Measurements from ENCODE around the gene MREG.

MREG gene

DNA sequence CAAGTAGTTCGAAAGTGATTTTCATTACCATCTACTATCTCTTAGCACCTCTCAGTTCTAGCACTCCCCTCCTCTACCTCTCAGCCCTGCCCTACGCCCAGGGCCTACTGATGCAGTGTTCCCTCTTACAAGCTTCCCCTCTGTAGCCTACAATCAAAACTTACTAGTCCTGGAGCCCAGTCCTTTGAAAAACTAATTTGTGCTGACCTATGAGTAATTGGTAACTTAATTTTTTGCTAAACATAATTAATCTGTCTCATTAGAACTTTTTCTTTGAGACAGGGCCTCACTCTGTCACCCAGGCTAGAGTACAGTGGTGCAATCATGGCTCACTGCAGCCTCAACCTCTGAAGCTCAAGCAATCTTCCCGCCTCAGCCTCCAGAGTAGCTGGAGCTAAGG, 44.9 kb downstream of the MREG start:
- no peak overlapping the region for H3K4me3 ChIP-seq (replicated peaks; ENCODE audit: low read depth, low read length)
- TF ChIP-seq, protein P1, sequence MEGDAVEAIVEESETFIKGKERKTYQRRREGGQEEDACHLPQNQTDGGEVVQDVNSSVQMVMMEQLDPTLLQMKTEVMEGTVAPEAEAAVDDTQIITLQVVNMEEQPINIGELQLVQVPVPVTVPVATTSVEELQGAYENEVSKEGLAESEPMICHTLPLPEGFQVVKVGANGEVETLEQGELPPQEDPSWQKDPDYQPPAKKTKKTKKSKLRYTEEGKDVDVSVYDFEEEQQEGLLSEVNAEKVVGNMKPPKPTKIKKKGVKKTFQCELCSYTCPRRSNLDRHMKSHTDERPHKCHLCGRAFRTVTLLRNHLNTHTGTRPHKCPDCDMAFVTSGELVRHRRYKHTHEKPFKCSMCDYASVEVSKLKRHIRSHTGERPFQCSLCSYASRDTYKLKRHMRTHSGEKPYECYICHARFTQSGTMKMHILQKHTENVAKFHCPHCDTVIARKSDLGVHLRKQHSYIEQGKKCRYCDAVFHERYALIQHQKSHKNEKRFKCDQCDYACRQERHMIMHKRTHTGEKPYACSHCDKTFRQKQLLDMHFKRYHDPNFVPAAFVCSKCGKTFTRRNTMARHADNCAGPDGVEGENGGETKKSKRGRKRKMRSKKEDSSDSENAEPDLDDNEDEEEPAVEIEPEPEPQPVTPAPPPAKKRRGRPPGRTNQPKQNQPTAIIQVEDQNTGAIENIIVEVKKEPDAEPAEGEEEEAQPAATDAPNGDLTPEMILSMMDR (IDR thresholded peaks at IDR 0.05; ENCODE audit: insufficient read depth, low read length, poor library complexity, severe bottlenecking): no peak
- H3K27me3 ChIP-seq (replicated peaks; ENCODE audit: control insufficient read depth, insufficient read depth, low read length): no peaks in the 10 kb centered on the region
- 0 out of 2 replicates have a peak, but pooled peaks cover 2% of the 10 kb centered on the region for H3K36me3 ChIP-seq (ENCODE audit: control insufficient read depth, insufficient read depth, low read length)
- no peak for DNase-seq (ENCODE audit: extremely low read depth, insufficient read length)

DNA sequence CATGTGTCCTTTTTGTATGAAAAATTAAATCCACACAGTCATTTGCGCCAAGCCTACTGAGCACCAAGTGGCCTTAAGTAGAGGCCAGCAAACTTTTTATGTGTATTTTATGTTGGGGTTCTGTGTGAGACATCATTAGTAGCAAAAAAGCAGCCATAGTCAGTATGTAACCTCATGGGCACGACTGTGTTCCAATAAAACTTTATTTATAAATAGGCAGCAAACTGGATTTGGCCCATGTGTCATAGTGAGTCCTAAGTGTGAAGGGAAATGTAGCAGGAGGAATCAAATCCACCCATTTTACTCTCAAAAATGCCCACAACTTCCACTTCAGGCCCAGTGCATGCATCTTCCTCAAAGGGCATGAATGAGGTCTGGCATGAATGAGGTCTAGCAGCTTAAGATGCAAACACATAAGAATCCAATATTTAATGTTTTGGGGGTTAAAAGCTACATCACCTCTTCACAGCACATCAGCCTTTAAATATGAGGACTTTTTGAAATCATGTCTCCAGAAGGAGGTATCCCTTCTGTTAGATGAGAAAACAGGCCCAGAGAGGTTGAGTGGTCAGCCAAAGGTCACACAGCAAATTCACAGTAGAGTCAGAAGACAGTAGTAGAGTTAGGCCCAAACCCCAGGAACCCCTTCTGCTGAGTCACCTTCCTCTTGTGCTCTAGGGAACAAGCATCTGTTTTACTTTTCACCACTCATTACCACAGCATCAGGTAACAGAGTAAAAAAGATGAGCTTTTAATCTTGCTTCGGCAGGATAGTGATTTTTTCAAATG, 45.6 kb downstream of the MREG start:
- Histone ChIP-seq H3K4me3 (replicated peaks; ENCODE audit: low read depth, low read length) (no peak overlapping the region), H3K27me3 (replicated peaks; ENCODE audit: control insufficient read depth, insufficient read depth, low read length) (no peaks in the 10 kb centered on the region), H3K36me3 (ENCODE audit: control insufficient read depth, insufficient read depth, low read length) (0 out of 2 replicates have a peak, but pooled peaks cover 2% of the 10 kb centered on the region)
- no peak for DNase-seq (ENCODE audit: extremely low read depth, insufficient read length)
- TF ChIP-seq, protein P1 (IDR thresholded peaks at IDR 0.05; ENCODE audit: insufficient read depth, low read length, poor library complexity, severe bottlenecking): no peak

DNA sequence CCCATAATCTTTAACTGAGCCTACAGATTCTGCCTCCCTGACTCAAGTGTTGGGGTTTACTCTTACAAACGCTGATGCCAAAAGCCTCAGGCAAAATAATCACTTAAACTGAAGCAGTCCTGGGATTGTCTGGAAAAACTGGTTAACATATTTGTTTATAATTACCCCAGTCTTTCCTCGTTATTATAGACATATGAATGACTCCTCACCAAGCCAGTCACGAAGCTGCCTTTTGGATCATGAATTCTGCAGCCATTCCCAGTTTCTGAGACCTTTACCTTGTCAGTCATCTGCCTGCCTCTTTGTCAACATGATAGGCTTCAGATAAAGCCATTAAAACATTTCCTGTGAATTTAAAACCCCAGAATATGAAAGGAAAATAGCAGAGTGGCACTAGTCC, 46.4 kb downstream of the MREG start:
- H3K36me3 ChIP-seq (ENCODE audit: control insufficient read depth, insufficient read depth, low read length): 0 out of 2 replicates have a peak, but pooled peaks cover 2% of the 10 kb centered on the region
- H3K4me3 ChIP-seq (replicated peaks; ENCODE audit: low read depth, low read length): no peak overlapping the region
- DNase-seq (ENCODE audit: extremely low read depth, insufficient read length): no peak
- TF ChIP-seq, protein P1 (IDR thresholded peaks at IDR 0.05; ENCODE audit: insufficient read depth, low read length, poor library complexity, severe bottlenecking): no peak
- H3K27me3 ChIP-seq (replicated peaks; ENCODE audit: control insufficient read depth, insufficient read depth, low read length): no peaks in the 10 kb centered on the region

DNA sequence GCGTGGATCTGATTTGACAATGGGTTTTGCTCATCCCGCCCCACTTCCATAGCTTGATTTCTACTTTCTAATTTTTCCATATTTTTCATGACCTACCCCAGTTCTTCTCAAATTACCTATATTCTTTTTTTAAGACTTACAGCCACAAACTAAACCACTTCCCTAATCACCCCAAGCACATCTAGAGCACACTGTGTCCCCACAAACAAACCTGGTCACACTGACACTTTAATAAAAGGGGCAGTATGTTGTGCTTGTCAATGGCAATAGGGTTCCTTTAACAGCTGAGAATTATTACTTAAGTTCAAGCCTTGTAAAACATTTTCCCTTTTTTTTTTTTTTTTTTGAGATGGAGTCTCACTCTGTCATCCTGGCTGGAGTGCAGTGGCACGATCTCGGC, 47.1 kb downstream of the MREG start:
- H3K36me3 ChIP-seq (ENCODE audit: control insufficient read depth, insufficient read depth, low read length): no peaks in the 10 kb centered on the region
- no peak overlapping the region for H3K4me3 ChIP-seq (replicated peaks; ENCODE audit: low read depth, low read length)
- TF ChIP-seq, protein P1 (IDR thresholded peaks at IDR 0.05; ENCODE audit: insufficient read depth, low read length, poor library complexity, severe bottlenecking): no peak
- H3K27me3 ChIP-seq (replicated peaks; ENCODE audit: control insufficient read depth, insufficient read depth, low read length): no peaks in the 10 kb centered on the region
- no peak for DNase-seq (ENCODE audit: extremely low read depth, insufficient read length)

DNA sequence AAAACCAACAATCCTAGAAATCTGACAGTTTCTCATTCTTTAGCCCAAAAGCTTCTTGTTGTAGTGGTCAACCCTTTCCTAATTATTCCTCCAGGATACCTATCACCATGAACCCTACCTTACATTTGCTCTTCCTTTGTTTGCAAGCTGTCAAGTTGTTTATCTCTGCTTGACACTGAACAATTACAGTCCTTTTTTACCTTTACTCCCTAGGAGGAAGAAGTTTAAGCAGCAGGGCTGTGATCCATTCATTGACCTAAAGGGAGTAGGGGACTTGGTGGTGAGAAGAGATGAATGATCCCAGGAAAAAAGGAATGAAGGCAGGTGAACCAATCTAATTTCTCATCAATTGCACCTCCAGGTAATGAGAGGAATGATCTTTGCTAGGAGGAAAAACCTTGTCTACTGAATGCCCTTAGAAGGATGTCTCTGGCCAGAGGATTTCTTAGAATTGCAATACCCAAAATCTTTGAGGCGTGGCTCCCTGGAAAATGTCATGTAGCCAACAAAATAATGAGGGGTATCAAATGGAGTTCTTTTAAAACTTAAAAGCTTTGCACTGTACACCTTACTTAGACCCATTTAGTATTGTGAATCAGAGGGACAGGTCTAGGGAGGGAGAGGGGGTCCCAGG, 47.7 kb downstream of the MREG start:
- TF ChIP-seq, protein P1 (IDR thresholded peaks at IDR 0.05; ENCODE audit: insufficient read depth, low read length, poor library complexity, severe bottlenecking): no peak
- no peak for DNase-seq (ENCODE audit: extremely low read depth, insufficient read length)
- no peak overlapping the region for H3K4me3 ChIP-seq (replicated peaks; ENCODE audit: low read depth, low read length)
- no peaks in the 10 kb centered on the region for H3K27me3 ChIP-seq (replicated peaks; ENCODE audit: control insufficient read depth, insufficient read depth, low read length)
- H3K36me3 ChIP-seq (ENCODE audit: control insufficient read depth, insufficient read depth, low read length): no peaks in the 10 kb centered on the region
